B cell (primary cell): ENCODE measurements around the gene EXOC3L2.

Experiments
- EZH2 ChIP-seq: IDR thresholded peaks from 2 replicates; pipeline ENCODE4 v1.6.1; 2012; ENCODE audit warnings: borderline replicate concordance, low read depth, mild to moderate bottlenecking, moderate library complexity, low read length; ENCODE audit not compliant: insufficient read depth, poor library complexity, severe bottlenecking
- TF ChIP-seq, protein P1 (sequence below): fragments of 200-600 bp; IDR thresholded peaks from one replicate; pipeline ENCODE4 v1.8.0; 2022; ENCODE audit warnings: antibody characterized with exemption, mild to moderate bottlenecking

- TF ChIP-seq, protein P1, sequence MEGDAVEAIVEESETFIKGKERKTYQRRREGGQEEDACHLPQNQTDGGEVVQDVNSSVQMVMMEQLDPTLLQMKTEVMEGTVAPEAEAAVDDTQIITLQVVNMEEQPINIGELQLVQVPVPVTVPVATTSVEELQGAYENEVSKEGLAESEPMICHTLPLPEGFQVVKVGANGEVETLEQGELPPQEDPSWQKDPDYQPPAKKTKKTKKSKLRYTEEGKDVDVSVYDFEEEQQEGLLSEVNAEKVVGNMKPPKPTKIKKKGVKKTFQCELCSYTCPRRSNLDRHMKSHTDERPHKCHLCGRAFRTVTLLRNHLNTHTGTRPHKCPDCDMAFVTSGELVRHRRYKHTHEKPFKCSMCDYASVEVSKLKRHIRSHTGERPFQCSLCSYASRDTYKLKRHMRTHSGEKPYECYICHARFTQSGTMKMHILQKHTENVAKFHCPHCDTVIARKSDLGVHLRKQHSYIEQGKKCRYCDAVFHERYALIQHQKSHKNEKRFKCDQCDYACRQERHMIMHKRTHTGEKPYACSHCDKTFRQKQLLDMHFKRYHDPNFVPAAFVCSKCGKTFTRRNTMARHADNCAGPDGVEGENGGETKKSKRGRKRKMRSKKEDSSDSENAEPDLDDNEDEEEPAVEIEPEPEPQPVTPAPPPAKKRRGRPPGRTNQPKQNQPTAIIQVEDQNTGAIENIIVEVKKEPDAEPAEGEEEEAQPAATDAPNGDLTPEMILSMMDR: no peak
- no peak for TF ChIP-seq EZH2
Measured at GRCh38 chr19:45163751-45164460, 81.3 kb downstream of the EXOC3L2 start.
